ENCODE measurements around the gene DAB1.

The DAB1 gene

GRCh38 chr1:57210881-57211280 is 213.0 kb downstream of the DAB1 start:
- no peak for DNase-seq

GRCh38 chr1:57209495-57209894 is 214.4 kb downstream of the DAB1 start:
- DNase-seq = no peak

- no peak for DNase-seq
Observed at GRCh38 chr1:57208741-57209302, 215.0 kb downstream of the DAB1 start.

- no peak for DNase-seq
Observed at GRCh38 chr1:57206038-57206437, 217.8 kb downstream of the DAB1 start.

GRCh38 chr1:57204942-57205787 is 218.7 kb downstream of the DAB1 start:
- no peak for DNase-seq

GRCh38 chr1:57204091-57204490 is 219.8 kb downstream of the DAB1 start:
- no peak for DNase-seq

- DNase-seq = no peak
Observed at GRCh38 chr1:57202241-57202640, 221.6 kb downstream of the DAB1 start.

GRCh38 chr1:57198912-57199311 is 224.9 kb downstream of the DAB1 start:
- no peak for DNase-seq

GRCh38 chr1:57195436-57195941 is 228.4 kb downstream of the DAB1 start:
- DNase-seq = no peak

GRCh38 chr1:57192222-57192621 is 231.6 kb downstream of the DAB1 start:
- no peak for DNase-seq

GRCh38 chr1:57190898-57191297 is 233.0 kb downstream of the DAB1 start:
- DNase-seq = no peak

GRCh38 chr1:57188168-57188567 is 235.7 kb downstream of the DAB1 start:
- DNase-seq = no peak

- DNase-seq = no peak
Observed at GRCh38 chr1:57186455-57186854, 237.4 kb downstream of the DAB1 start.

- DNase-seq = no peak
Observed at GRCh38 chr1:57179001-57179400, 244.9 kb downstream of the DAB1 start.

GRCh38 chr1:57175506-57175905 is 248.4 kb downstream of the DAB1 start:
- no peak for DNase-seq

- no peak for DNase-seq
Observed at GRCh38 chr1:57172040-57172439, 251.8 kb downstream of the DAB1 start.

GRCh38 chr1:57167997-57168396 is 255.9 kb downstream of the DAB1 start:
- peak; percentile 13 for DNase-seq

- no peak for DNase-seq
Observed at GRCh38 chr1:57165546-57165945, 258.3 kb downstream of the DAB1 start.

GRCh38 chr1:57164584-57164983 is 259.3 kb downstream of the DAB1 start:
- peak; percentile 1 for DNase-seq

GRCh38 chr1:57163789-57164188 is 260.1 kb downstream of the DAB1 start:
- DNase-seq = no peak

- peak; percentile 2 for DNase-seq
Observed at GRCh38 chr1:57163325-57163724, 260.5 kb downstream of the DAB1 start.

- DNase-seq = no peak
Observed at GRCh38 chr1:57162607-57163261, 261.1 kb downstream of the DAB1 start.

- DNase-seq = no peak
Observed at GRCh38 chr1:57160594-57160993, 263.3 kb downstream of the DAB1 start.

- DNase-seq = no peak
Observed at GRCh38 chr1:57158604-57158998, 265.3 kb downstream of the DAB1 start.

Data from activated CD4-positive, alpha-beta T cell treated with anti-CD3 and anti-CD28 coated beads, Interleukin-2, Interleukin-6, amounts not matched to agents 100 ng/mL and 50 ng/mL, durations not matched to agents 16 hours and 8 hours (primary cell).